ENCODE data around the gene RPL36. TPM values are rescaled to one million over a fixed set of nuclear protein-coding genes. Genes with fewer than 3 reads are reported as not detected.

RPL36 gene
- total and polyA plus RNA-seq, 2 experiments from 2014 or later = 895 to 3,204 TPM

- no peak for TF ChIP-seq CTCF (conservative IDR thresholded peaks at IDR 0.05; ENCODE audit: low read depth in 2 of 2)
Observed at GRCh38 chr19:5703819-5704818, 14.0 kb downstream of the RPL36 start (continued).

- H3K36me3 Mint-ChIP-seq (ENCODE audit: low read depth) = peaks cover 87% of the 10 kb centered on the region
Observed at GRCh38 chr19:5705552-5705951, 15.5 kb downstream of the RPL36 start.

GRCh38 chr19:5706876-5707573 is 16.9 kb downstream of the RPL36 start:
- Mint-ChIP-seq H3K27me3 (ENCODE audit: insufficient read depth, low read depth, poor library complexity) (peaks cover 12% of the 10 kb centered on the region), H3K4me3 (no peak overlapping the region), H3K36me3 (ENCODE audit: low read depth) (peaks cover 88% of the 10 kb centered on the region), H3K27ac (no peak overlapping the region), H3K9me3 (peaks cover 5% of the 10 kb centered on the region; the same call in 2 of the 3 replicates), H3K4me1 (no peaks in the 10 kb centered on the region; the same call in 2 of the 3 replicates)
- no peak overlapping the region for H3K4me2 ChIP-seq
- no peak for DNase-seq (ENCODE audit: low spot score)
- no peaks in the 10 kb centered on the region for H3F3A ChIP-seq (replicated peaks; ENCODE audit: low read depth)
- H3K36me3 ChIP-seq (ENCODE audit: insufficient read depth) = peaks cover 30% of the 10 kb centered on the region
- no peaks in the 10 kb centered on the region for H3K79me2 ChIP-seq (replicated peaks; ENCODE audit: insufficient read depth)
- no peaks in the 10 kb centered on the region for H3K27me3 ChIP-seq (ENCODE audit: insufficient read depth)
- no peak overlapping the region for H3K27ac ChIP-seq (ENCODE audit: low read depth)
- no peaks in the 10 kb centered on the region for H3K9me2 ChIP-seq (ENCODE audit: insufficient read depth)
- no peak overlapping the region for H3K4me3 ChIP-seq
- no peaks in the 10 kb centered on the region; the same call in 1 of the 2 replicates for H4K20me1 ChIP-seq (replicated peaks; ENCODE audit: insufficient read depth)
- no peak for ATAC-seq
- no peak overlapping the region for H2AFZ ChIP-seq
- H3K4me1 ChIP-seq (ENCODE audit: insufficient read depth) = no peaks in the 10 kb centered on the region
- TF ChIP-seq CREB1 (CRISPR knock-in tag; IDR thresholded peaks at IDR 0.05; ENCODE audit: low read depth) (no peak), ZNF462 (CRISPR knock-in tag; IDR thresholded peaks at IDR 0.05) (no peak), JUNB (IDR thresholded peaks at IDR 0.05; ENCODE audit: unreplicated experiment) (no peak), EZH2 (IDR thresholded peaks at IDR 0.05; ENCODE audit: low read depth, unreplicated experiment) (no peak), ETS1 (IDR thresholded peaks at IDR 0.05) (no peak), NANOG (IDR thresholded peaks at IDR 0.05; ENCODE audit: borderline replicate concordance) (no peak), POLR2AphosphoS5 (IDR thresholded peaks at IDR 0.05; ENCODE audit: low read depth) (no peak)

More at GRCh38 chr19:5705552-5705951, 15.5 kb downstream of the RPL36 start:
- no peaks in the 10 kb centered on the region for H4K20me1 ChIP-seq (replicated peaks; ENCODE audit: insufficient read depth)
- peaks cover 23% of the 10 kb centered on the region for H3K36me3 ChIP-seq (ENCODE audit: insufficient read depth)
- H3K4me3 ChIP-seq = no peak overlapping the region
- DNase-seq (ENCODE audit: low spot score) (no peak), ATAC-seq (no peak)
- H3K9me2 ChIP-seq (ENCODE audit: insufficient read depth) = no peaks in the 10 kb centered on the region
- H3K79me2 ChIP-seq (replicated peaks; ENCODE audit: insufficient read depth) = no peaks in the 10 kb centered on the region
- H3K27ac ChIP-seq (ENCODE audit: low read depth) = no peak overlapping the region
- peaks cover 20% of the 10 kb centered on the region for H3K27me3 Mint-ChIP-seq (ENCODE audit: insufficient read depth, low read depth, poor library complexity)
- no peak overlapping the region for H3K27ac Mint-ChIP-seq
- no peak overlapping the region for H3K4me2 ChIP-seq
- peaks cover 9% of the 10 kb centered on the region for H3K9me3 Mint-ChIP-seq
- TF ChIP-seq STAT1 (IDR thresholded peaks at IDR 0.05; ENCODE audit: unreplicated experiment) = no peak
- no peak overlapping the region for H3K4me3 Mint-ChIP-seq
- H3K4me1 Mint-ChIP-seq = no peaks in the 10 kb centered on the region; the same call in 2 of the 3 replicates
- no peak overlapping the region for H2AFZ ChIP-seq
- H3F3A ChIP-seq (replicated peaks; ENCODE audit: low read depth) = no peaks in the 10 kb centered on the region
- H3K4me1 ChIP-seq (ENCODE audit: insufficient read depth) = no peaks in the 10 kb centered on the region
- H3K27me3 ChIP-seq (ENCODE audit: insufficient read depth) = no peaks in the 10 kb centered on the region
